Renal cortical epithelial cell (primary cell): ENCODE results near the gene HNRNPUL2. TPM values are rescaled to one million over a fixed set of nuclear protein-coding genes. Genes with fewer than 3 reads are reported as not detected.
A peak's percentile ranks its signal among the peaks of the same experiment; 100 is the strongest.
"Not testable (repeated sequence)": the region's sequence is repeated elsewhere in the genome, so short reads cannot be mapped to it uniquely, and the experiment has no call there.

Experiments used
- DNase-seq: peaks from one replicate; pipeline ENCODE4 v3.0.0-alpha.2; 2011; ENCODE audit warnings: low read depth
- total RNA-seq: library from RNA; depleted of rRNA; stranded (reverse); fragments of >200 nt; gene quantifications from 2 replicates; pipeline ENCODE4 v1.2.3, GENCODE V29; 2014

HNRNPUL2 gene
- total RNA-seq, 1 donor from 2014 or later = 18.4 TPM

DNA sequence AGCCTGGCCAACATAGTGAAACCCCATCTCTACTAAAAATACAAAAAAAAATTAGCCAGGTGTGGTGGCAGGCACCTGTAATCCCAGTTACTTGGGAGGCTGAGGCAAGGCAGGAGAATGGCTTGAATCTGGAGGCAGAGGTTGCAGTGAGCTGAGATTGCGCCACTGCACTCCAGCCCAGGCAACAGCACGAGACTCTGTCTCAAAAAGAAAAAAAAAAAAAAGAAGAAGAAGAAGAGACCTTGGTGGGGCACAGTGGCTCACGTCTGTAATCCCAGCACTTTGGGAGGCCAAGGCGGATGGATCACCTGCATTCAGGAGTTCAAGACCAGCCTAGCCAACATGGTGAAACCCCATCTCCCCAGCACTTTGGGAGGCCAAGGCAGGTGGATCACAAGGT, 23.3 kb downstream of the HNRNPUL2 start:
- DNase-seq = not testable (repeated sequence)

DNA sequence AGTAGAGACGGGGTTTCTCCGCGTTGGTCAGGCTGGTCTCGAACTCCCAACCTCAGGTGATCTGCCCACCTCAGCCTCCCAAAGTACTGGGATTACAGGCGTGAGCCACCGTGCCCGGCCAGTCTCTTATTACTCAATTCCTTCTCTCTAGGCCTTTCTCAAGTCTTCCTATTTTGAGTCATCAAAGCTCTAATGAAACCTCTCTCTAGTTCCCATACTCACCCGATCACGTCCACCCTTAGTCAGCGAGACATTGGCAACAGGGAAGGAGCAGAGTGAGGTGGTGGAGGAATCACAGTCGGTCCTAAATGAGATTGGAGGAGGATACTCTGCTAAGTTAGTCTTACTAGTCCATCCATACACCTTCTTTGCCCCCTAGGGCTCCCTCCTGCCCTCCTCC, 25.0 kb downstream of the HNRNPUL2 start:
- DNase-seq = no peak

DNA sequence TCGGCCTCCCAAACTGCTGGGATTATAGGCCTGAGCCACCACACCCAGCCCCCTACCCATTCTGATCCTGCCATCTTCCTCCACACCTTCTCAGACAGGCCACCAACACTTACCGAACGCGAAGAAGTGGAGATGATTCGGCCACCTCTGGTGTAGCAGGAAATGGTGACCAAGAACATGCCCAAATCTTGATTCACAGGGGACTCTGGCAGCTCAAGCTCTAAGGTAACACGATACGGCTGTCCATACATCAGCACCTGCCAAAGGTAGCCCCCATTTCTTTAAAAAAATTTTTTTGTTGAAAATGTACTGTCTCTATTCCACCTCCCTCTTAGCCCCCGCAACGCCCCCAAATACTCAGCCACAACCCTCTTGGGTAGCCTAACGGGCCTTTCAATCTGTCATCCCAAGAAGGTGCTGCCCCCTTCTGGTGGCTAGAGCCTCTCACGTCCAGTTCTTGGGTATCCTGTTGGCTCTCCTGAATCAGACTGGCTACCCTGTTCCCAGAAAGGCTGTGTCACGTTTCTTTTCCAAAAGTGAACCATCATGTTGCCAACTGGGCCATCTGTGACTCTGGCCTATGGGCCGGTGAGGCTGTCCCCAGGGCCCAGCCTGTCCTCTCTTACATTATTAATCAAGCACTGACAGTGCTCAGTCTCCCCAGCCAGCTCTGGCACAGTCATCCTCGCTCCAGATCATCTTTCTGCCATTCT, 32.6 kb downstream of the HNRNPUL2 start:
- peak; percentile 63 for DNase-seq

DNA sequence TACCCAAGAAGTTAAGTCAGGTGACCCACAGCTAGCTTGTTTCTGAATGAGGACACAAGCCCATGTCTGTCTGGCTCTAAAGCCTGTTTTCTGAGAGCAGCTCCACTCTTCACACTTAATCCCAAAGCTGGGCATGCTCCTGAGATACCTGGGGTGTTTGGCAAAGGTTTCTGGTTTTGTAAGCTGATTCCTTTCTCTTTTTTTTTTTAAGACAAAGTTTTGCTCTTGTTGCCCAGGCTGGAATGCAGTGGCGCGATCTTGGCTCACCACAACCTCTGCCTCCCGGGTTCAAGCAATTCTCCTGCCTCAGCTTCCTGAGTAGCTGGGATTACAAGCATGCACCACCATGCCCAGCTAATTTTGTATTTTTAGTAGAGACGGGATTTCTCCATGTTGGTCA, 33.6 kb downstream of the HNRNPUL2 start:
- not testable (repeated sequence) for DNase-seq

DNA sequence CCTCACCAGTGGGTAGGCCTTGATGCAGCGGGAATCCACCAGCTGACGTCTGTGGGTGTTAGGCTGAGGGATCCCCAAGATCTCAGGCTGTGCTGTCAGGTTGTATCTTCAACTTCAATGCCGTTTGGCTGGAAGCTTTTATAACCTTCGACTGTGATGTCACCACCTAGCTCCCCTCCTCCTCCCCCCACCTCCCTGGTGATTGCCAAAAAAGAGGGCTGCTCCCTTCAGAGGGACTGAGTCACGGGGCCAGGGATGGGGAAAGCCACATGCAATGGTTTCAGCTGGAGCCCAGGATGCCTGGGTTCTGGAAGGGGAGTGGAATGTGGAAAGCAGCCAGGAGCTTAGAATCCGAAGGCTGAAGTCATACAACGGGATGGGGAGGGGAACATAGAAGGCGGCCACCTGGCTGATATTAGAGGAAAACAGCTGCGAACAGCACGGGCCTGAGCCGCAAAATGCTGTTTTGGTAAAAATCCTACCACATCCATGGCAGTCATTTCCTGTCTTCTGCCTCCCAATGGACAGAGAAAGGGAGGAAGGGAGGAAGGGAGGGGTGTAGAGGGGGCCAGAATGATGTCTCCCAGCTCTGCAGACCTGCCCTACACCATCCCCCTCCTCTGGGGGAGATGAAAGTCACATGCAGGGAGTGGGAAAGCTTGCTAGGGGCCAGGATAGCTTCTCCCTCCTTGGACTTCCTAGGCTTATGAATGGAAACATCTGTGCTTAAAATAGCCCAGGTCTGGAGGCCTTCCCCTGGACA, 37.7 kb downstream of the HNRNPUL2 start, which contains the start of gene LRRN4CL:
TSS of gene LRRN4CL (minus strand) at position 110 of the 763 bp plus-strand sequence. CDS start 1,022 bp downstream, outside the sequence.
- no peak for DNase-seq

DNA sequence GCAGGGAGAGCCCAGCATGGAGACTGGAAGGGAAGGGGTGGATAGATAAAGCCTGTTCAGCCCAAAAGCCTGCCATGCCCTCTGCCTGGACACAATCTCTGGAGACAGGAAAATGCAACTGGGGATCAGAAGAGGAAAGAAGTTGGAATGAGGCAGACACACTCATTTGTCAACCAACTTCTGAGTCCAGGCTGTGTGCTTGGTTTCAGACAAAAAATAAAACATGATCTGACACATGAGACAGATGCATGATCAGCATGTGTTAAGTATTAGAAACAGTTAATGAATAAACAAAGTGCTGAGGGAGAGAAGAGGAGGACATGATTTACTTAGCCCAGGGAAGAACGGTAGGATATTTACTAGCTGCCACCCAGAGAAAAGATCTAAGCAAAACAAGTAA, 38.8 kb downstream of the HNRNPUL2 start:
- DNase-seq = peak; percentile 34

DNA sequence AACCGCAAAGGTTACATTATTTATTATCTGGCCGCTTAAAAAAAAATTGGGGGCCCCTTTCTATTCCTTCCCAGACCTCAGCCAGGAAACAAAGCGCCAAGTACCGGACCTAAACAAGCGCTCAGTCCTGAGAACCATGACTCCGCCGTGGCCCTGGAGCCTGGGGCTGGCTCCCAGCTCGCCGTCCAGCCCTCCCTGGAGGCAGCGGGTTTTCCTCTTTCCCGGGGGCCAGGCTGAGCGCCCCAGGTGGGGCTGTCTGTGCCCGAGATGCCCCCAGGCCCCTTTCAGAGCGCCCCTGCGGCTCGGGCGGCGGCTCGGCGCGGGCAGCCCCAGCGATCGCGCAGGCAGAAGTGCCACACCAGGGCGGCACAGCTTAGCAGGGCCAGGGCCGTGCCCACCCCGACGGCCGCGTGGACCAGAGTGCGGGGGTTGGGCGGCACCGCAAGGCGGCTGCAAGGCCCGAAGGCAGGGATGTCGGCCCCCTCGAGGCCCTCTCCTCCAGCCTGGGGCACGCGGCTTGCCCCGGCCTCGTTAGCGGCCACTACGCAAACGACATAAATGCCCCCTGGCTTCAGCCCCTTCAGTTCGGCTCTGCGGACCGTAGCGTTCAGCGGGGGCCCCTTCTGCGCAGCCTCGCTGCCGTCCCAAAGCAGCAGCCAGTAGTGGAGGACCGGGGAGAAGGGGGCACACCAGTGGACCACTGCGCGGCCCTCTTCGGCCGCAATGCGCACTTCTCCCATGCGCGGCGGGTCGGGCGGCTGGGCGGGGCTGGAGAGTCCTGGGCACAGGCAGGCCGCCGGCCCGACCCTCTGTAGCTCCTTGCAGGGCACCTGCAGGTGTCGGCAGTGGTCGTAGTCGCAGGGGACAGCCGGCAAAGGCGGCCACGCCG, 39.5 kb downstream of the HNRNPUL2 start:
- DNase-seq = no peak

DNA sequence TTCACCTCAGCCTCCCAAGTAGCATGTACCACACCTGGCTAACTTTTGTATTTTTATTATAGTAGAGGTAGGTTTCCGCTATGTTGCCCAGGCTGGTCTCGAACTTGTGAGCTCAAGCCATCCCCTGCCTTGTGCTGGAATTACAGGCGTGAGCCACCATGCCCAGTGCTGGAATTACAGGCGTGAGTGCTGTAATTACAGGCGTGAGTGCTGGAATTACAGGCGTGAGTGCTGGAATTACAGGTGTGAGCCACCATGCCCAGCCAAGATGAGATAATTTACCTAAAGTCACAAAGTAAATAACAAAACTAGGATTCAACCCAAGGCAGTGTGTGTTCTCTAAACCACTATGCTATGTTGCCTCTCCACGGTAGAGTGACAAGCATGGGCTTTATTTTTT, 44.7 kb downstream of the HNRNPUL2 start:
- no peak for DNase-seq

DNA sequence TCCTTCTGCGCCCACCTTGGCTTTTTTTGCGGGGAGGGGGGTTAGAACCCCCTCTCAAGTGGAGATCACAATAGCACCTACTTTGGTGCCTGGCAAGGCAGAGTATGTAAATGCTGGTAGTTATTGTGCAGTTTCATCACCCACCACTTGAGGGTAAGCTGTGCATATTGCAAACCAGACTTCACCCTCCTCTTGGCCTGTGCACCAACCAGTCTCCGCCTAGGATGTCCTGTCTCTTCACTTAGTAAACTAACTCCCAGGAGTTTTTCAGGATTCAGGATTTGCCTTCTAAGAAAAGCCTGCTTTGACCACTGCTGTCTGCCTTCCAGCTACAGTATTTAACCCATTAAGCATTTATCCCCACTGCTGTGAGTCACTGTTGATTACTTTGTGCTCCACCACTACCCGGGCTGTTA, 46.4 kb downstream of the HNRNPUL2 start:
- DNase-seq = peak; percentile 82

DNA sequence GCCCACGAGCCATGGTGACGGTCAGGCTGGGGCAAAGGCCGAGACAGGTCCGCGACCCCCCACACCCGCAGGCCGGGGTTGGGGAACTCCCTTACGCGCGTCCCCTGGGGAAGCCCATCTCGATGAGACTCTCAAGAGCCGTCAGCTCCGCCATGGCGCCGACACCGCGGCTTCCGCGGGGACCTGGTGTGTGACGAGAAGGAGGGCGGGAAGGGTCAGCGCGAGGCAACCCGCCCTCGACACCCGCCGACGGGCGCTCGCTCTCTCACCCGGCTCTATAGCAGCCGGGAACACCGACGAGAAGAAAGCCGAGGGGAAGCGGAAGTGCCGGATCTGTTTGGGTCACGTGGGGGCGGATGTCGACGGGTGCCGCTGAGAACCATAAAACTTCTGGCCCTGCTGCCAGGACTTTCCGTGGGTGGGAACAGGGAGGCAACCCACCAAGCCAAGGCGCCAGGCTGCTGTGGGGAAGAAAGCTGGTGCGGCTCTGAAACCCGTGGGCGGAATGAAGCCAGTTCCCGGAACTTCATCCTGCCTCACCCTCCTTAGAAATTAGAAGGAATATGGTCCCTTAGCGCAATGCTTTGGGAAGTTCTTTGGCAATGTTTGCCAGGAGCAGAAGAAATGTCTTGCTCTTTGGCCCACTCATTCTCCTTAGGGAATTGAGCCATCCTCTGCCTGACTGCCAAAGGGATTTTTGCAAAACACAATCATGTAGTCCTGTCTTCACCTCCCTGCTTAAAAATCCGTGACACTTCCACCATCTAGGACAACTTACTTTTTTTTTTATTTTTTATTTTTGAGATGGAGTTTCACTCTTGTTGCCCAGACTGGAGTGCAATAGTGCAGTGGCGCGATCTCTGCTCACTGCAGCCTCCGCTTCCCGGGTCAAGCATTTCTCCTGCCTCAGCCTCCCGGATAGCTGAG, 48.2 kb downstream of the HNRNPUL2 start, which contains the start of gene UBXN1:
TSS of gene UBXN1 (minus strand) at position 304 of the 927 bp plus-strand sequence. CDS start at position 154, 150 bp downstream.
- peak; percentile 75 for DNase-seq

DNA sequence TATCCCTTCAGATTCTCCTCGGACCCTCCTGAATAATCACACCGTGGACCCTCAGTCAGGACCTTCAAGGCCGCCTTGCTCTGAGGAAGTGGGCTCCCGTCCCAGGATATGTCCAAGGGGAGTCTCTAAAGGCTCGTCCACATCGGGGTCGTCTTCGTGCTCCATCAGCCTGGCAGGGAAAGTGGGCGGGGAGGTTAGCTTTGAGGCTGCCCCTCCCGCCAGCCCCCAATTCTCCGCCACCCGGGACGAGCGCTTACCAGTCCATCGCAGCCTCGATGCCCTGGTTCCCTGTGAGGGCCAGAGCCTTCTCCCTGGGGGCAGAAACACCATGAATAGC, 48.9 kb downstream of the HNRNPUL2 start:
- no peak for DNase-seq

DNA sequence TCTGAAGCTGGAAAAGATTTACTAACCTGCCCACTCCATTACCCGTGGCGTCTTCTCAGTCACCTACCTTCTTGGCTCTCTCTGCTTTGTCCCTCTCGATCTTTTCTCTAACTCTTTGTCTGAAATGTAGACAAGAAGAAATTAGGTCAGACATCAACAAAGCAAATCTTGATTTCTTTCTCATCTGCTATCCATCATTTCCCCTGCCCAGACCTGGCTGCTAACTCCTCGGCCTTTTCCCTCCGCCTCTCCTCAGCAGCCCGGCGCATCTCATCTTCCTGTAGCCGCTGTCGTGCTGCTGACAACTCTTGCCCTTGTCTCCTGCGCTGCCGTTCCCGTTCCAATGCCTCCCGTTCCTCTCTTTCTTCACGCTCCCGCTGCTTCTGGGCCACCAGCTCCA, 49.5 kb downstream of the HNRNPUL2 start:
- DNase-seq = no peak

DNA sequence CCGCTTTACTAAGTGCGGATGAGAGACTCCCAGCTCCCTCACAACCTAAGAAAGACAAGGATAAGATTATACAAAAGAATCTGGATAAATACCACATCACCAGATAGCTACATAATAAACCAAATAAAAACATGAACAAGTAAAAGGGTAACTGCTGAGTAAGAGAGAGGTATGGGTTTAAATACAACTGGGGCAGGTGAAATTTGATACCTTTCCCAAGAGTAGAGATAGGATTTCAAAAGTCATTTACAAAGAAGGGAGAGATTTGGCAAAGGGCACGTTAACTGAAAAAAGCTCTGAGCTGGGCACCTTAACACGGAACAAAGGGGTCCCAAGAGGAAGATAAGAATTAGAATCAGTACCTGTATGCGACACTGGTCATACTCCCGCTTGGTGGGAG, 50.1 kb downstream of the HNRNPUL2 start:
- DNase-seq = no peak

DNA sequence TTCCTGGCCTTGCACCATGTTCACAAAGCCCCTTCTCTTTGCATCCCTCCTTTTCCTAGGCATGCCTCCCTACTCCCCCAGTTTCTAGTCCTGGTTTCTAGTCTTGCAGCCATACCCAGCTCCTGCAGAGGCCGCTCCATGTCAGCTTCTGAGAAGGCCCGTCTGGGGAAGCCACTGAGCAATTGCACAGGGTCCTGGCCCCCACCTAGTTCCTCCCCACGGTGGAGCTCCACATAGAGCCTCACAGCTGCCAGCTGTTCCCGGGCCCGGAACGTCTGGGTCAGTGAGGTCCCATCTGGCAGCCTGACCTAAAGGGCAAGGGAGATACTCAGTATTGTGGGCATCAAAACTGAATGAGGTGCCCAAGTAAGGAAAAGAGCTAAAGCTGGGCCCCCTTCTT, 50.6 kb downstream of the HNRNPUL2 start:
- DNase-seq = no peak

DNA sequence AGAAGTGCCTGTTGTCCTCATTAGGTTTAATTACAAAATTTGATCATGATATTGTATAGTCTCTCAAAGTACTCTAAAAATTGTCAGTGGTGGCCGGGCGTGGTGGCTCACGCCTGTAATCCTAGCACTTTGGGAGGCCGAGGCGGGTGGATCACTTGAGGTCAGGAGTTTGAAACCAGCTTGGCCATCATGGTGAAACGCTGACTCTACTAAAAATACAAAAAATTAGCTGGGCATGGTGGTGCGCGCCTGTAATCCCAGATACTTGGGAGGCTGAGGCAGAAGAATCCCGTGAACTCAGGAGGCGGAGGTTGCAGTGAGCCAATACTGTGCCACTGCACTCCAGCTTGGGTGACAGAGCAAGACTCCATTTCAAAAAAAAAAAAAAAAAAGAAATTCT, 51.8 kb downstream of the HNRNPUL2 start:
- DNase-seq = not testable (repeated sequence)

DNA sequence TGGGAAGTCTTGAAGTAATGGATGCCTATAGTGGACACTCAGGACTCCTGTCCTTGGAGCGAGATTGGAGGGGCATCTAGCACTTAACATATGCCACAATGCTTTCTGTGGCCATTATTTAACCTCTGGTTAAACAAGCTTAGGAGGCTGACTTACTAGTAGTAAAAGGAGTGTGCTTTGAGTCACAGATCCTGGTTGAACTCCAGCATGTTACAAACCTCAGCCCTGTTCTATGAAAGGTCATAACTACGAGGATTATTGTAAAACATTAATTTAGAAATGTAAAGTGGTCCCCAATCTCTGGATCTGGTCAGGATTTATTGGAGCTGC, 54.1 kb downstream of the HNRNPUL2 start:
- DNase-seq = no peak

DNA sequence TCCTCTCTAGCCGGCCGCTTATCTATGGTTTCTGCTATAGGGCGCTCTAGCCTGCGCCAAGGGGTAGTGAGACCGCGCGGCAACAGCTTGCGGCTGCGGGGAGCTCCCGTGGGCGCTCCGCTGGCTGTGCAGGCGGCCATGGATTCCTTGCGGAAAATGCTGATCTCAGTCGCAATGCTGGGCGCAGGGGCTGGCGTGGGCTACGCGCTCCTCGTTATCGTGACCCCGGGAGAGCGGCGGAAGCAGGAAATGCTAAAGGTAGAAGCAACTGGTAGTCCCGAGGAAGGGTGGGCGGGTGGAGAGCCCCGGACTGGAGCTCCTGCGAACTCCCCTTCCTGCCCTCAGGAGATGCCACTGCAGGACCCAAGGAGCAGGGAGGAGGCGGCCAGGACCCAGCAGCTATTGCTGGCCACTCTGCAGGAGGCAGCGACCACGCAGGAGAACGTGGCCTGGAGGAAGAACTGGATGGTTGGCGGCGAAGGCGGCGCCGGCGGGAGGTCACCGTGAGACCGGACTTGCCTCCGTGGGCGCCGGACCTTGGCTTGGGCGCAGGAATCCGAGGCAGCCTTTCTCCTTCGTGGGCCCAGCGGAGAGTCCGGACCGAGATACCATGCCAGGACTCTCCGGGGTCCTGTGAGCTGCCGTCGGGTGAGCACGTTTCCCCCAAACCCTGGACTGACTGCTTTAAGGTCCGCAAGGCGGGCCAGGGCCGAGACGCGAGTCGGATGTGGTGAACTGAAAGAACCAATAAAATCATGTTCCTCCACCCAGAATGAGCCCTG, 55.5 kb downstream of the HNRNPUL2 start, which contains the start of the genes LBHD1 and UQCC3:
TSS of gene LBHD1 (minus strand) at position 660 of the 782 bp plus-strand sequence. CDS start 2,236 bp downstream, outside the sequence.
TSS of gene UQCC3 (plus strand) at position 66 of the 782 bp plus-strand sequence. CDS start at position 139, 73 bp downstream.
- peak; percentile 75 for DNase-seq

DNA sequence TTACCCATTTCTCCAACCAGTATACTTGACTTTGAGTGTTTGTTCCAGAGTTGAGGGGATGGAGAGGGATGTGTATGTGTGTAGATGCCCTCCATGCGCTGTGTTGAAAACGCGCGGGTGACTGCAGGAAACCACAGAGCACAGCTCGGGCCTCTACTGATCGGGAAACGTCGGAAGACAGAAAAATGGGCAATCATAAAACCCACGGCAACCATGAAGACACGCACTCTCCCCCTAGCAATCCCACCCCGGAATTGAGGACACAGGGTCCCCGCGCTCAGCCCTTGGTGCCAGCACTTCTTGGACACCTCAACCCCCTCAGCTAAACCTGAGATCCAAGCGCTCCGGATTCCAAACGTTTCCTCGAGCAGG, 56.0 kb downstream of the HNRNPUL2 start:
- DNase-seq = peak; percentile 33

DNA sequence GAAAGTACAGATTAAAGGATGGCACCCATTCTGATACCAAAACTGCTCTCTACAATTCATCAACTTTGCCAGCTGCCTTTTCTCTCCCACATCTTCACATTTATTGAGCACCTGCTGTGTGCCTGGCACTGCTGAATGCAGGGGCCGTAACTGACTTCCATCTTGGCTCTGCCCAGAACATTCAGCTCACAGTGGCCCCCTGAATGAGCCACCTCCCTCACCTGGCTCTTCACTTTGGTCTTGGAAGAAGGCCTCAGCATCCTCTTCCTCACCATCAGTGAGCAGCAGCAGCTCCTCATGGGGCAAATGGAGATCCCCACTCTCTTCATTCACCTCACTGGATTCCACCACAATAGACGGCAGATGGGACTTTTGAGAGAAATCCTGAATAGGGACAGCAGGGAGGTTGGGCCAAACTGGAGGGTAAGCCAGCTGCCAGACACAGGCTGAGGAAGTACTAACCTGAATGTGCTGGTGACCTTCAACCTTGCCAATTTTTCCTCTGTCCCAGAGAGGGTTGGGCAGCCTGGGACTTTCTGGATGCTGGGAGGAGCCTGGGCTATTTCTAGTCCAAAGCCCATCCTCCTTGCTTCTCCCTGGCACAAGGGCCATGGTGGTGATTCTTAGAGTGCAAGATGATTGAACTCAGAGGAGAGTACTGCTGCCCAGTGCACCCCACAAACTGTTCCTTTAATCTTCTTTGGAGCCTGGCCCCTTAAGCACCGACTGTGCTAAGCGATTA, 57.7 kb downstream of the HNRNPUL2 start:
- DNase-seq = no peak
